ENCODE results near the gene TMEM37. TPM values are rescaled to one million over a fixed set of nuclear protein-coding genes. Genes with fewer than 3 reads are reported as not detected.

The TMEM37 gene
- total and polyA plus RNA-seq, 2 of the 13 experiments (the other 11 are each of a cell fraction or from before 2014, with no cell fraction given): 37.7 to 115 TPM

DNA sequence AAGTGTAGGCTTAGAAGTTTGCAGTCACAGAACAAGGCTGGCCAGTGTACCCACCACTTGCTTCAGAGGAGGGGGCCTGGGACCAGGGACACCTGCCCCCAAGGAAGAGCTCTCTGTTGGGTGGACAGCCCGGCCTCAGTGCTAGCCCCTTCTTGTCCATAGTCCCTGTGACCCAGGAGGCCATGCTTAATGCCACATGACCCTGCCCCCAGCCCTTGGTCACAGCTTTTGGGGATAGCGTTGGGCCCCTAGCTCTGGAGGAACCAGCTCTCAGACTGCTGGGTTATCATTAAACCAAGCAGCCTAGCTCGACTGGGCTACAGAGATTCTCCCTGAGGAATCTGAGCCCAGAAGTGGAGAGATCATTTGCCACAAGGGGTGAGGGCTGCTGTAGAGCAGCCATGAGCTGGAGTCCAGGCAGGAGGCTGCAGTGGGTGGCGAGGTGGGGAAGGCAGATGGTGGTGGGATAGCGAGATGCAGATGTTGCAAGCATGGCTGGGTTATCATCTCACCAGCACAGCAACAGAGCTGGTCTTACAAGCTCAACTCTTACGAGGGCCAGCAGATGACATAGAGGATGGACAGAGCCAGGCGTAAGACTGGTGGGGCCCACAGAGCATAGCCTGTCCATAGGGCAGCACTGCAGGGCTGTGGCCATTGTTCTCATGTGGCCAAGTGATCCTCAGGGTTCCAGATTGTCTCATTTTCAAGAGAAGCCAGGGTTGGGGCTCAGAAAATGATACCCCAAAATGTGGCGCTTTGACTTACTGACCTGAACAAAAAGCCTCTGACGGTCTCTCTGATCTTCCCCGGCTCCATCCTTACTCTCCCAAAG, 7.2 kb upstream of the TMEM37 start (continued):
- TF ChIP-seq ZFP36 (IDR thresholded peaks at IDR 0.05; ENCODE audit: borderline replicate concordance, low read depth, low read length, partially characterized antibody): no peak
- no peak for TF ChIP-seq FOXJ3 (CRISPR knock-in tag; IDR thresholded peaks at IDR 0.05; ENCODE audit: borderline replicate concordance)
- TF ChIP-seq ZNF44 (CRISPR knock-in tag; IDR thresholded peaks at IDR 0.05): no peak
- no peak for TF ChIP-seq ZBTB21 (CRISPR knock-in tag; IDR thresholded peaks at IDR 0.05)
- no peak for TF ChIP-seq ZNF274 (CRISPR knock-in tag; IDR thresholded peaks at IDR 0.05)
- peak; percentile 60 for TF ChIP-seq ZNF687 (CRISPR knock-in tag; IDR thresholded peaks at IDR 0.05)
- TF ChIP-seq, protein P1, sequence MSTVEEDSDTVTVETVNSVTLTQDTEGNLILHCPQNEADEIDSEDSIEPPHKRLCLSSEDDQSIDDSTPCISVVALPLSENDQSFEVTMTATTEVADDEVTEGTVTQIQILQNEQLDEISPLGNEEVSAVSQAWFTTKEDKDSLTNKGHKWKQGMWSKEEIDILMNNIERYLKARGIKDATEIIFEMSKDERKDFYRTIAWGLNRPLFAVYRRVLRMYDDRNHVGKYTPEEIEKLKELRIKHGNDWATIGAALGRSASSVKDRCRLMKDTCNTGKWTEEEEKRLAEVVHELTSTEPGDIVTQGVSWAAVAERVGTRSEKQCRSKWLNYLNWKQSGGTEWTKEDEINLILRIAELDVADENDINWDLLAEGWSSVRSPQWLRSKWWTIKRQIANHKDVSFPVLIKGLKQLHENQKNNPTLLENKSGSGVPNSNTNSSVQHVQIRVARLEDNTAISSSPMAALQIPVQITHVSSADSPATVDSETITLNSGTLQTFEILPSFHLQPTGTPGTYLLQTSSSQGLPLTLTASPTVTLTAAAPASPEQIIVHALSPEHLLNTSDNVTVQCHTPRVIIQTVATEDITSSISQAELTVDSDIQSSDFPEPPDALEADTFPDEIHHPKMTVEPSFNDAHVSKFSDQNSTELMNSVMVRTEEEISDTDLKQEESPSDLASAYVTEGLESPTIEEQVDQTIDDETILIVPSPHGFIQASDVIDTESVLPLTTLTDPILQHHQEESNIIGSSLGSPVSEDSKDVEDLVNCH (CRISPR knock-in tag; IDR thresholded peaks at IDR 0.05): no peak
- TF ChIP-seq SAFB2 (CRISPR knock-in tag; IDR thresholded peaks at IDR 0.05; ENCODE audit: borderline replicate concordance, low read depth): no peak
- TF ChIP-seq ARNT (IDR thresholded peaks at IDR 0.05): no peak
- TF ChIP-seq, protein P2, sequence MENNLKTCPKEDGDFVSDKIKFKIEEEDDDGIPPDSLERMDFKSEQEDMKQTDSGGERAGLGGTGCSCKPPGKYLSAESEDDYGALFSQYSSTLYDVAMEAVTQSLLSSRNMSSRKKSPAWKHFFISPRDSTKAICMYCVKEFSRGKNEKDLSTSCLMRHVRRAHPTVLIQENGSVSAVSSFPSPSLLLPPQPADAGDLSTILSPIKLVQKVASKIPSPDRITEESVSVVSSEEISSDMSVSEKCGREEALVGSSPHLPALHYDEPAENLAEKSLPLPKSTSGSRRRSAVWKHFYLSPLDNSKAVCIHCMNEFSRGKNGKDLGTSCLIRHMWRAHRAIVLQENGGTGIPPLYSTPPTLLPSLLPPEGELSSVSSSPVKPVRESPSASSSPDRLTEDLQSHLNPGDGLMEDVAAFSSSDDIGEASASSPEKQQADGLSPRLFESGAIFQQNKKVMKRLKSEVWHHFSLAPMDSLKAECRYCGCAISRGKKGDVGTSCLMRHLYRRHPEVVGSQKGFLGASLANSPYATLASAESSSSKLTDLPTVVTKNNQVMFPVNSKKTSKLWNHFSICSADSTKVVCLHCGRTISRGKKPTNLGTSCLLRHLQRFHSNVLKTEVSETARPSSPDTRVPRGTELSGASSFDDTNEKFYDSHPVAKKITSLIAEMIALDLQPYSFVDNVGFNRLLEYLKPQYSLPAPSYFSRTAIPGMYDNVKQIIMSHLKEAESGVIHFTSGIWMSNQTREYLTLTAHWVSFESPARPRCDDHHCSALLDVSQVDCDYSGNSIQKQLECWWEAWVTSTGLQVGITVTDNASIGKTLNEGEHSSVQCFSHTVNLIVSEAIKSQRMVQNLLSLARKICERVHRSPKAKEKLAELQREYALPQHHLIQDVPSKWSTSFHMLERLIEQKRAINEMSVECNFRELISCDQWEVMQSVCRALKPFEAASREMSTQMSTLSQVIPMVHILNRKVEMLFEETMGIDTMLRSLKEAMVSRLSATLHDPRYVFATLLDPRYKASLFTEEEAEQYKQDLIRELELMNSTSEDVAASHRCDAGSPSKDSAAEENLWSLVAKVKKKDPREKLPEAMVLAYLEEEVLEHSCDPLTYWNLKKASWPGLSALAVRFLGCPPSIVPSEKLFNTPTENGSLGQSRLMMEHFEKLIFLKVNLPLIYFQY (CRISPR knock-in tag; IDR thresholded peaks at IDR 0.05; ENCODE audit: borderline replicate concordance): no peak
- TF ChIP-seq NRL (CRISPR knock-in tag; IDR thresholded peaks at IDR 0.05; ENCODE audit: borderline replicate concordance): peak; percentile 33; the same call in 1 of the 2 replicates
- TF ChIP-seq LBX2 (CRISPR knock-in tag; IDR thresholded peaks at IDR 0.05; ENCODE audit: borderline replicate concordance): 0 out of 2 replicates have a peak, but pooled peaks have one; percentile 59
- TF ChIP-seq SP5 (CRISPR knock-in tag; IDR thresholded peaks at IDR 0.05; ENCODE audit: borderline replicate concordance, low read depth): no peak
- TF ChIP-seq FOXM1 (CRISPR knock-in tag; IDR thresholded peaks at IDR 0.05): no peak
- TF ChIP-seq ZNF570 (CRISPR knock-in tag; IDR thresholded peaks at IDR 0.05; ENCODE audit: borderline replicate concordance): no peak
- no peak for TF ChIP-seq FOXK1 (CRISPR knock-in tag; IDR thresholded peaks at IDR 0.05; ENCODE audit: borderline replicate concordance, low read depth)
- 0 out of 2 replicates have a peak, but pooled peaks have one; percentile 17 for TF ChIP-seq ZFP36L2 (CRISPR knock-in tag; IDR thresholded peaks at IDR 0.05)

Measured in HepG2 (cell line).